ENCODE measurements around the gene PCSK1.

The PCSK1 gene

GRCh38 chr5:96425443-96425842, 7.6 kb downstream of the PCSK1 start:
- H3K4me1 ChIP-seq: no peaks in the 10 kb centered on the region
- no peaks in the 10 kb centered on the region for H3K27me3 ChIP-seq

GRCh38 chr5:96415897-96416296, 17.2 kb downstream of the PCSK1 start:
- Histone ChIP-seq H3K4me3 (ENCODE audit: low read depth, low read length) (no peak overlapping the region), H3K36me3 (no peaks in the 10 kb centered on the region), H3K27me3 (no peaks in the 10 kb centered on the region), H3K9me3 (no peaks in the 10 kb centered on the region), H3K4me1 (no peaks in the 10 kb centered on the region)
- DNase-seq: no peak
- no peak for TF ChIP-seq CTCF (IDR thresholded peaks at IDR 0.05; ENCODE audit: low read depth, low read length)

More at GRCh38 chr5:96425443-96425842, 7.6 kb downstream of the PCSK1 start:
- TF ChIP-seq CTCF (IDR thresholded peaks at IDR 0.05; ENCODE audit: low read depth, low read length): no peak
- Histone ChIP-seq H3K4me3 (ENCODE audit: low read depth, low read length) (no peak overlapping the region), H3K36me3 (no peaks in the 10 kb centered on the region), H3K9me3 (no peaks in the 10 kb centered on the region)
- no peak for DNase-seq

- Histone ChIP-seq H3K4me3 (ENCODE audit: low read depth, low read length) (no peak overlapping the region), H3K36me3 (no peaks in the 10 kb centered on the region), H3K27me3 (no peaks in the 10 kb centered on the region), H3K9me3 (no peaks in the 10 kb centered on the region), H3K4me1 (no peaks in the 10 kb centered on the region)
- no peak for TF ChIP-seq CTCF (IDR thresholded peaks at IDR 0.05; ENCODE audit: low read depth, low read length)
- no peak for DNase-seq
Observed at GRCh38 chr5:96412868-96413449, 20.1 kb downstream of the PCSK1 start.

GRCh38 chr5:96410013-96410412, 23.0 kb downstream of the PCSK1 start:
- no peaks in the 10 kb centered on the region for H3K4me1 ChIP-seq
- no peaks in the 10 kb centered on the region for H3K36me3 ChIP-seq
- H3K27me3 ChIP-seq: no peaks in the 10 kb centered on the region
- DNase-seq: no peak
- H3K9me3 ChIP-seq: no peaks in the 10 kb centered on the region
- no peak overlapping the region for H3K4me3 ChIP-seq (ENCODE audit: low read depth, low read length)
- TF ChIP-seq CTCF (IDR thresholded peaks at IDR 0.05; ENCODE audit: low read depth, low read length): no peak

- no peaks in the 10 kb centered on the region for H3K9me3 ChIP-seq
- no peak overlapping the region for H3K4me3 ChIP-seq (ENCODE audit: low read depth, low read length)
- no peaks in the 10 kb centered on the region for H3K4me1 ChIP-seq
- no peak for DNase-seq
- H3K36me3 ChIP-seq: no peaks in the 10 kb centered on the region
- no peak for TF ChIP-seq CTCF (IDR thresholded peaks at IDR 0.05; ENCODE audit: low read depth, low read length)
- H3K27me3 ChIP-seq: no peaks in the 10 kb centered on the region
Observed at GRCh38 chr5:96408841-96409538, 24.1 kb downstream of the PCSK1 start.

- TF ChIP-seq CTCF (IDR thresholded peaks at IDR 0.05; ENCODE audit: low read depth, low read length): no peak
- no peak for DNase-seq
- no peak overlapping the region for H3K4me3 ChIP-seq (ENCODE audit: low read depth, low read length)
- H3K36me3 ChIP-seq: no peaks in the 10 kb centered on the region
- no peaks in the 10 kb centered on the region for H3K27me3 ChIP-seq
- H3K9me3 ChIP-seq: no peaks in the 10 kb centered on the region
- H3K4me1 ChIP-seq: no peaks in the 10 kb centered on the region
Observed at GRCh38 chr5:96408210-96408777, 24.8 kb downstream of the PCSK1 start.

Measured in BE2C (cell line).